Measurements from ENCODE around the gene MUC13.

Gene MUC13

GRCh38 chr3:124890573-124891190, 43.9 kb downstream of the MUC13 start:
- Histone ChIP-seq H3K9ac (no peak overlapping the region), H3K27ac (no peak overlapping the region), H3K36me3 (ENCODE audit: insufficient read depth) (no peaks in the 10 kb centered on the region), H4K20me1 (ENCODE audit: insufficient read depth) (no peaks in the 10 kb centered on the region), H3K4me2 (no peak overlapping the region), H3K79me2 (ENCODE audit: insufficient read depth, low read depth) (peaks cover 4% of the 10 kb centered on the region; the same call in 1 of the 2 replicates), H2AFZ (ENCODE audit: low read depth) (no peak overlapping the region), H3K27me3 (ENCODE audit: insufficient read depth, low read depth) (no peaks in the 10 kb centered on the region), H3K4me3 (IDR thresholded peaks at IDR 0.05; ENCODE audit: insufficient read depth, low read depth, low read length) (no peak overlapping the region), H3K4me1 (ENCODE audit: low read depth, poor library complexity, severe bottlenecking) (peaks cover 9% of the 10 kb centered on the region)
- TF ChIP-seq CTCF (conservative IDR thresholded peaks at IDR 0.05; ENCODE audit: low read depth, low read length), result no peak

- H3K27me3 ChIP-seq (ENCODE audit: insufficient read depth, low read depth), result no peaks in the 10 kb centered on the region
- no peak overlapping the region for H3K4me3 ChIP-seq (IDR thresholded peaks at IDR 0.05; ENCODE audit: insufficient read depth, low read depth, low read length)
- TF ChIP-seq CTCF (conservative IDR thresholded peaks at IDR 0.05; ENCODE audit: low read depth, low read length), result no peak
- H4K20me1 ChIP-seq (ENCODE audit: insufficient read depth), result no peaks in the 10 kb centered on the region
- H3K4me1 ChIP-seq (ENCODE audit: low read depth, poor library complexity, severe bottlenecking), result peaks cover 28% of the 10 kb centered on the region
- H3K9ac ChIP-seq, result no peak overlapping the region
- H2AFZ ChIP-seq (ENCODE audit: low read depth), result no peak overlapping the region
- no peaks in the 10 kb centered on the region for H3K36me3 ChIP-seq (ENCODE audit: insufficient read depth)
- H3K79me2 ChIP-seq (ENCODE audit: insufficient read depth, low read depth), result peaks cover 22% of the 10 kb centered on the region; the same call in 1 of the 2 replicates
- peak overlapping the region; percentile 64; the same call in 1 of the 2 replicates for H3K4me2 ChIP-seq
- no peak overlapping the region for H3K27ac ChIP-seq
Measured at GRCh38 chr3:124888482-124889441, 45.8 kb downstream of the MUC13 start.

- H3K4me1 ChIP-seq (ENCODE audit: low read depth, poor library complexity, severe bottlenecking), result peaks cover 37% of the 10 kb centered on the region
- H3K79me2 ChIP-seq (ENCODE audit: insufficient read depth, low read depth), result peaks cover 30% of the 10 kb centered on the region; the same call in 1 of the 2 replicates
- no peaks in the 10 kb centered on the region for H3K27me3 ChIP-seq (ENCODE audit: insufficient read depth, low read depth)
- peak overlapping the region; percentile 64; the same call in 1 of the 2 replicates for H3K9ac ChIP-seq
- H2AFZ ChIP-seq (ENCODE audit: low read depth), result peak overlapping the region; percentile 88
- peak overlapping the region; percentile 64; the same call in 1 of the 2 replicates for H3K4me2 ChIP-seq
- no peak for TF ChIP-seq CTCF (conservative IDR thresholded peaks at IDR 0.05; ENCODE audit: low read depth, low read length)
- no peaks in the 10 kb centered on the region for H3K36me3 ChIP-seq (ENCODE audit: insufficient read depth)
- no peak overlapping the region for H3K4me3 ChIP-seq (IDR thresholded peaks at IDR 0.05; ENCODE audit: insufficient read depth, low read depth, low read length)
- no peak overlapping the region for H3K27ac ChIP-seq
- H4K20me1 ChIP-seq (ENCODE audit: insufficient read depth), result no peaks in the 10 kb centered on the region
Measured at GRCh38 chr3:124887932-124888298, 46.6 kb downstream of the MUC13 start.

GRCh38 chr3:124887177-124887931, 47.2 kb downstream of the MUC13 start, which contains the start of gene ITGB5:
Gene ITGB5 (minus strand): TSS chr3:124887365. CDS start chr3:124887000, 365 bp downstream.
- Histone ChIP-seq H4K20me1 (ENCODE audit: insufficient read depth) (no peaks in the 10 kb centered on the region), H3K79me2 (ENCODE audit: insufficient read depth, low read depth) (peaks cover 36% of the 10 kb centered on the region; the same call in 1 of the 2 replicates), H3K4me1 (ENCODE audit: low read depth, poor library complexity, severe bottlenecking) (peaks cover 37% of the 10 kb centered on the region), H3K36me3 (ENCODE audit: insufficient read depth) (no peaks in the 10 kb centered on the region), H3K9ac (peak within 1 kb of the TSS; percentile 77), H3K27ac (peak within 1 kb of the TSS; percentile 64), H3K4me3 (IDR thresholded peaks at IDR 0.05; ENCODE audit: insufficient read depth, low read depth, low read length) (peak within 1 kb of the TSS; percentile 72), H3K27me3 (ENCODE audit: insufficient read depth, low read depth) (no peaks in the 10 kb centered on the region), H3K4me2 (peak within 1 kb of the TSS; percentile 64; the same call in 1 of the 2 replicates), H2AFZ (ENCODE audit: low read depth) (peak within 1 kb of the TSS; percentile 88)
- TF ChIP-seq CTCF (conservative IDR thresholded peaks at IDR 0.05; ENCODE audit: low read depth, low read length), result no peak

All from KMS-11 (cell line).